ENCODE data around the gene CST3. TPM values are rescaled to one million over a fixed set of nuclear protein-coding genes. Genes with fewer than 3 reads are reported as not detected.

The CST3 gene
- total RNA-seq, 1 experiment from 2014 or later: 181 TPM

- TF ChIP-seq POLR2AphosphoS5 (IDR thresholded peaks at IDR 0.05; ENCODE audit: low read depth, low read length) (no peak), EZH2phosphoT487 (IDR thresholded peaks at IDR 0.05; ENCODE audit: borderline replicate concordance) (no peak), MAX (IDR thresholded peaks at IDR 0.05) (no peak)
These were observed 7.8 kb upstream of the CST3 start (continued) for GRCh38 chr20:23645575-23645974.

DNA sequence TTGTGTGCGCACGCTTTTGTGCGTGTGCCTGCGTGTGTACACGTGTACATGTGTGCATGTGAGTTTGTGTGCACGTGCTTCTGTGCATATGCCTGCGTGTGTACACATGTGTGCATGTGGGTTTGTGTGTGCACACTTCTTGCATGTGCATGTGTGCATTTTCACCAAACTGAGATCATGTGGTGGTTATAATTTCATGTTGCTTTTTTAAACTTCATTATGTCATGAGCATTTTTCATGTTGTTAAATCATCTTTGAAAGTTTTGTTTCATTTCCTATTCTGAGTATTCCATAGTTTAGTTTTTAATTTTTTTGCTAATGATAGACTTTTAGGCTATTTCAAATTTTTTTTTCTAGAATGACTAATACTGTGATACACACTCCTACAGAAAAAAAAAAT lies 6.4 kb upstream of the CST3 start:
- POLR2A ChIA-PET: no interaction called here
- no TSS peak for BruUV-seq (replicated peaks)

More for the DNA sequence above, 6.4 kb upstream of the CST3 start:
- Histone ChIP-seq H4K20me1 (ENCODE audit: insufficient read depth) (no peaks in the 10 kb centered on the region), H3K4me1 (ENCODE audit: control insufficient read depth in 1 of 2, insufficient read depth in 2 of 2, low read length in 2 of 2) (peaks cover 11 to 12% of the 10 kb centered on the region in 2 experiments), H3K4me2 (ENCODE audit: low read length) (no peak overlapping the region), H3K9me2 (ENCODE audit: insufficient read depth) (no peaks in the 10 kb centered on the region), H3K9ac (ENCODE audit: low read length) (no peak overlapping the region), H3K9me3 (ENCODE audit: control insufficient read depth in 1 of 2, insufficient read depth in 1 of 2, low read depth in 1 of 2, low read length in 2 of 2) (no peaks in the 10 kb centered on the region), H3K4me3 (replicated peaks in 1 of 2; ENCODE audit: low read depth in 1 of 2, low read length in 2 of 2) (no peak overlapping the region), H3K27me3 (ENCODE audit: insufficient read depth, low read length) (no peaks in the 10 kb centered on the region), H3K79me2 (ENCODE audit: insufficient read depth, low read length) (no peaks in the 10 kb centered on the region), H3K36me3 (ENCODE audit: control insufficient read depth in 1 of 2, insufficient read depth in 2 of 2, low read length in 2 of 2) (no peaks in the 10 kb centered on the region), H3K27ac (ENCODE audit: low read depth, low read length) (no peak overlapping the region), H2AFZ (ENCODE audit: low read depth, low read length, poor library complexity, severe bottlenecking) (no peak overlapping the region)
- ChIA-PET CTCF (no interaction called here), RAD21 (ENCODE audit: low non-redundant PET in 1 of 2, low total read pairs in 2 of 2, uncharacterized antibody in 2 of 2, unreplicated experiment in 2 of 2) (no interaction called here)
- intact Hi-C loops (cut with micrococcal nuclease): no loop called here
- TF ChIP-seq, protein P1, sequence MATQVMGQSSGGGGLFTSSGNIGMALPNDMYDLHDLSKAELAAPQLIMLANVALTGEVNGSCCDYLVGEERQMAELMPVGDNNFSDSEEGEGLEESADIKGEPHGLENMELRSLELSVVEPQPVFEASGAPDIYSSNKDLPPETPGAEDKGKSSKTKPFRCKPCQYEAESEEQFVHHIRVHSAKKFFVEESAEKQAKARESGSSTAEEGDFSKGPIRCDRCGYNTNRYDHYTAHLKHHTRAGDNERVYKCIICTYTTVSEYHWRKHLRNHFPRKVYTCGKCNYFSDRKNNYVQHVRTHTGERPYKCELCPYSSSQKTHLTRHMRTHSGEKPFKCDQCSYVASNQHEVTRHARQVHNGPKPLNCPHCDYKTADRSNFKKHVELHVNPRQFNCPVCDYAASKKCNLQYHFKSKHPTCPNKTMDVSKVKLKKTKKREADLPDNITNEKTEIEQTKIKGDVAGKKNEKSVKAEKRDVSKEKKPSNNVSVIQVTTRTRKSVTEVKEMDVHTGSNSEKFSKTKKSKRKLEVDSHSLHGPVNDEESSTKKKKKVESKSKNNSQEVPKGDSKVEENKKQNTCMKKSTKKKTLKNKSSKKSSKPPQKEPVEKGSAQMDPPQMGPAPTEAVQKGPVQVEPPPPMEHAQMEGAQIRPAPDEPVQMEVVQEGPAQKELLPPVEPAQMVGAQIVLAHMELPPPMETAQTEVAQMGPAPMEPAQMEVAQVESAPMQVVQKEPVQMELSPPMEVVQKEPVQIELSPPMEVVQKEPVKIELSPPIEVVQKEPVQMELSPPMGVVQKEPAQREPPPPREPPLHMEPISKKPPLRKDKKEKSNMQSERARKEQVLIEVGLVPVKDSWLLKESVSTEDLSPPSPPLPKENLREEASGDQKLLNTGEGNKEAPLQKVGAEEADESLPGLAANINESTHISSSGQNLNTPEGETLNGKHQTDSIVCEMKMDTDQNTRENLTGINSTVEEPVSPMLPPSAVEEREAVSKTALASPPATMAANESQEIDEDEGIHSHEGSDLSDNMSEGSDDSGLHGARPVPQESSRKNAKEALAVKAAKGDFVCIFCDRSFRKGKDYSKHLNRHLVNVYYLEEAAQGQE (IDR thresholded peaks at IDR 0.05; ENCODE audit: low read depth): no peak
- TF ChIP-seq EZH2 (IDR thresholded peaks at IDR 0.05): no peak
- no peak for TF ChIP-seq SIN3A (IDR thresholded peaks at IDR 0.05; ENCODE audit: low read depth)
- TF ChIP-seq SRF (IDR thresholded peaks at IDR 0.05; ENCODE audit: low read depth): no peak
- TF ChIP-seq EZH2phosphoT487 (IDR thresholded peaks at IDR 0.05; ENCODE audit: borderline replicate concordance): no peak
- TF ChIP-seq ELF1 (IDR thresholded peaks at IDR 0.05; ENCODE audit: borderline replicate concordance, low read depth): no peak
- TF ChIP-seq EGR1 (IDR thresholded peaks at IDR 0.05; ENCODE audit: low read depth): no peak
- TF ChIP-seq, protein P2, sequence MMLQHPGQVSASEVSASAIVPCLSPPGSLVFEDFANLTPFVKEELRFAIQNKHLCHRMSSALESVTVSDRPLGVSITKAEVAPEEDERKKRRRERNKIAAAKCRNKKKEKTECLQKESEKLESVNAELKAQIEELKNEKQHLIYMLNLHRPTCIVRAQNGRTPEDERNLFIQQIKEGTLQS (IDR thresholded peaks at IDR 0.05): no peak
- no peak for TF ChIP-seq CBX3 (IDR thresholded peaks at IDR 0.05; ENCODE audit: low read depth)
- no peak for TF ChIP-seq POLR2A (IDR thresholded peaks at IDR 0.05; ENCODE audit: borderline replicate concordance, extremely low read depth, insufficient read depth, insufficient read length)
- no peak for TF ChIP-seq JUND (IDR thresholded peaks at IDR 0.05)
- no peak for TF ChIP-seq ZFX (IDR thresholded peaks at IDR 0.05)
- ATAC-seq (no peak), DNase-seq (ENCODE audit: low read depth, low spot score) (no peak)

Measured in HCT116 (cell line).